ENCODE data around the gene PCSK5.

DNA sequence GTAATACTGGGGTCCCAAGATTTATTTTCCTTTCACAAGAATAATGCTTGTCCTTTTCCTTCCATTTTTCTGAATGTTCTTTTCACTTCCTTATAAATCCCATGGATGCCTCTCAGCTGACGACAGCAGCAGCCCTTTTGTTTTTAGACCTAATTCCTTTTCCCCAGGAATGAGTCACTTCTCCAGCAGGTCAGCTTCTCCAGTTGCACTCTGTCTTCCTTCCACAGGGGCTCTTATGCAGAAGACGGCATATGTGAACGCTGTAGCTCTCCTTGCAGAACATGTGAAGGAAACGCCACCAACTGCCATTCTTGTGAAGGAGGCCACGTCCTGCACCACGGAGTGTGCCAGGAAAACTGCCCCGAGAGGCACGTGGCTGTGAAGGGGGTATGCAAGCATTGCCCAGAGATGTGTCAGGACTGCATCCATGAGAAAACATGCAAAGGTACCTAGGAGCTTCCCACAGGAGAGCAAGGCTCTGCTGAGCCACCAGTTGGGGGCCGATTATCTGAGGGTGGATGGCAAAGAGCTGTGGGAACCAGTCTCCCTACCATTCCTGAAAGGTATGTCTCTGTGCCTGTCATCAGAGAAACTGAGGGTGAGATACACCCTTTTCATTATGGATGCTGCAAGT is 430.8 kb downstream of the PCSK5 start:
- TF ChIP-seq, protein P1, sequence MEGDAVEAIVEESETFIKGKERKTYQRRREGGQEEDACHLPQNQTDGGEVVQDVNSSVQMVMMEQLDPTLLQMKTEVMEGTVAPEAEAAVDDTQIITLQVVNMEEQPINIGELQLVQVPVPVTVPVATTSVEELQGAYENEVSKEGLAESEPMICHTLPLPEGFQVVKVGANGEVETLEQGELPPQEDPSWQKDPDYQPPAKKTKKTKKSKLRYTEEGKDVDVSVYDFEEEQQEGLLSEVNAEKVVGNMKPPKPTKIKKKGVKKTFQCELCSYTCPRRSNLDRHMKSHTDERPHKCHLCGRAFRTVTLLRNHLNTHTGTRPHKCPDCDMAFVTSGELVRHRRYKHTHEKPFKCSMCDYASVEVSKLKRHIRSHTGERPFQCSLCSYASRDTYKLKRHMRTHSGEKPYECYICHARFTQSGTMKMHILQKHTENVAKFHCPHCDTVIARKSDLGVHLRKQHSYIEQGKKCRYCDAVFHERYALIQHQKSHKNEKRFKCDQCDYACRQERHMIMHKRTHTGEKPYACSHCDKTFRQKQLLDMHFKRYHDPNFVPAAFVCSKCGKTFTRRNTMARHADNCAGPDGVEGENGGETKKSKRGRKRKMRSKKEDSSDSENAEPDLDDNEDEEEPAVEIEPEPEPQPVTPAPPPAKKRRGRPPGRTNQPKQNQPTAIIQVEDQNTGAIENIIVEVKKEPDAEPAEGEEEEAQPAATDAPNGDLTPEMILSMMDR (IDR thresholded peaks at IDR 0.05) = no peak
- TF ChIP-seq POLR2A (IDR thresholded peaks at IDR 0.05) = no peak

Measured in right lobe of liver (tissue), 4 donors.